NCI-H1092 treated with DMSO at 0.1 percent for 48 hours (cell line): ENCODE data around the gene TMEM186.
"Not testable (repeated sequence)": the region's sequence is repeated elsewhere in the genome, so short reads cannot be mapped to it uniquely, and the experiment has no call there.

Experiments used
- DNase-seq: peaks from one replicate; lab custom pipeline; 2025; lab: John Stamatoyannopoulos, UW

Gene TMEM186

GRCh38 chr16:8774208-8774607 is 23.2 kb downstream of the TMEM186 start:
- DNase-seq, result no peak

DNA sequence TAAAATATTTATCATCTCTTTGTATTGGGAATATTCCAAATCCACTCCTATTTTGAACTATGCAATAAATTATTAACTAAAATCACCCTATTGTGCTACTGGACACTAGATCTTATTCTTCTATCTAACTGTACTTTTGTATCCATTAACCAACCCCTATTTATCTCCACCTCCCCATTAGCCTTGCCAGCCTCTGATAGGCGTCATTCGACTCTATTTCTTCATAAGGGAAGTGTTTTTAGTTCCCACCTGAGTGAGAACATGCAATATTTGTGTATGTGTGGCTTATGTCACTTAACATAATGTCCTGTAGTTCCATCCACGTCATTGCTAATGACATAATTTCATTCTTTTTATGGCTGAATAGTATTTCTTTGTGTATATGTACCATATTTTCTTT is 23.9 kb downstream of the TMEM186 start:
- no peak for DNase-seq

DNA sequence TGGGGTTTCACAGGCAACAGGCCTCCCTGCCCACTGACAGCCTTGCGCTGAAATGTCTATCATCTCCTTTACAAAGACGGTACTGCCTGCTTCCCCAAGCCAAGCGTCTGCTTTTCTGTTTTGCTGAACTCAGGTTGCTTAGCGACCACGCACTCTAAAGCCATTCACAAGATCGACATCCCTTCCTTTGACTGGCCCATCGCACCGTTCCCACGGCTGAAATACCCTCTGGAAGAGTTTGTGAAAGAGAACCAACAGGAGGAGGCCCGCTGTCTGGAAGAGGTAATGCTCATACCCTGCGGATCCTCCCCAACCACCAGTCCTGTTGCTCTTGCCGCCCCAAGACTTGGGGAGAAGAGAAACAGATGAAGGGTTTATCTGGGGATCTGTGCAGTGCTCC is 28.7 kb downstream of the TMEM186 start:
- DNase-seq, result no peak

DNA sequence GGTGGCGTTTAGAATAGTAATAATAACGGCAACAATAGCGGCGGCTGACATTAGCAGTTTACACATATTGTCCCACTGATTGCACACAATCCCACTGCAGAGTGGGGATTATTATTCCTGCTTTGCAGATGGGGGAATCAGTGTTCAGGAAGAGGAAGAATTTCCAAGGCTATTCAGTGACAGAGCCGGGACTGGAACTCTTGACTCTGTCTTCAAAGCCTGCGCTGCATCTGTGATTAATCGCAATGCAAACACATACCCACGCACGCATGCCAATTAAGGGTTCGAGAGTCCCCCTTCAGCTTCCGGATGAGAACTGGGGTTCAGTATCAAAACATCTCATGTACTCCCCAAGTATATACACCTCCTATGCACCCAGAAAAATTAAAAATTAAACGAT is 29.2 kb downstream of the TMEM186 start:
- DNase-seq, result no peak

- DNase-seq, result no peak
These were observed 30.3 kb downstream of the TMEM186 start for GRCh38 chr16:8767176-8767575.

DNA sequence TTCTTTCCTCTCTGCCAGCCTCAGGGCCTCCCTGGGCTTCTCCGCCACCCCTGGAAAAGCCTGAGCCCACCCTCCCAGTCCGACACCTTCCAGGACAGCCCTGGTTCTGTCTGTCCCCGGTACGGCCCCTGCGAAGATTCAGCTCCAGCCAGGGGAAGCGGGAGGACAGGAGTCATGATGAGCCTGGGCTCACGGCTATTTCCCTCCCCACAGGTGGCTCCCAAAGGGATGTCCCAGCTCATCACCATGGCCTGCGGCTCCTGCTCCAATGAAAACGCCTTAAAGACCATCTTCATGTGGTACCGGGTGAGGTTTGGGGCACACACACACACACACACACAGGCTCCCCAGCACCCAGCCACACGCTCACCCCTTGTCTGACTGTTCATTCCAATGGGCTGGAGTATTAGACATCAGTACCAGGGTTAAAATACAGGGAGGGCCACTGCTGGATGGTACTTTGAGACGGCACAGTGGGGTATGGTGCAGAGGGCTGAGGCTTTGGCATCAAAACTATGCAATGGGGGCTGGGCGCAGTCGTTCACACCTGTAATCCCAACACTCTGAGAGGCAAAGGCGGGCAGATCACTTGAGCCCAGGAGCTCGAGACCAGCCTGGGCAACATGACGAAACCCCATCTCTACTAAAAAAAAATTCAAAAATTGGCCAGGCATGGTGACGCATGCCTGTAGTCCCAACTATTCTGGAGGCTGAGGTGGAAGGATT is 32.8 kb downstream of the TMEM186 start:
- no peak for DNase-seq

GRCh38 chr16:8763899-8764298 is 33.5 kb downstream of the TMEM186 start:
- DNase-seq, result no peak

GRCh38 chr16:8763083-8763482 is 34.4 kb downstream of the TMEM186 start:
- no peak for DNase-seq

GRCh38 chr16:8762254-8762653 is 35.2 kb downstream of the TMEM186 start:
- no peak for DNase-seq

- DNase-seq, result no peak
These were observed 36.4 kb downstream of the TMEM186 start for GRCh38 chr16:8761078-8761477.

DNA sequence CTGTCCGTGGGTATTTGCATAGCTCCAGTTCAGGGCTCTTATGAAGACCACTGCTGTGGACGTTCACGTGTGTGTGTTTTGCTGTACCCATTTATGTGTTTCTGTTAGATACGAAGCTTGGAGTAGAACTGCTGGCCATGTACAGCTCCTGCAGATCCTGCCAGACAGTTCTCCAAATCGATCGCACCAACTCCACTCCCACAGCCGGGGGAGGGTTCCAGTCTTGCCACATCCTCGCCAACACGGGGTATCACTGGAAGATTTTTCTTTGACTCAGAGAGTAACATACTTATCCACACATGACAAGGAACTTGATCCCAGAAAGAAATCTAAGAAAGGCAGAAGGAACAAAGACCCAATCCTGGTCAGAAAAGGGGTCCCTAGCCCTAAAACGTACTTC is 37.4 kb downstream of the TMEM186 start:
- DNase-seq, result no peak

GRCh38 chr16:8758022-8758421 is 39.4 kb downstream of the TMEM186 start:
- no peak for DNase-seq

DNA sequence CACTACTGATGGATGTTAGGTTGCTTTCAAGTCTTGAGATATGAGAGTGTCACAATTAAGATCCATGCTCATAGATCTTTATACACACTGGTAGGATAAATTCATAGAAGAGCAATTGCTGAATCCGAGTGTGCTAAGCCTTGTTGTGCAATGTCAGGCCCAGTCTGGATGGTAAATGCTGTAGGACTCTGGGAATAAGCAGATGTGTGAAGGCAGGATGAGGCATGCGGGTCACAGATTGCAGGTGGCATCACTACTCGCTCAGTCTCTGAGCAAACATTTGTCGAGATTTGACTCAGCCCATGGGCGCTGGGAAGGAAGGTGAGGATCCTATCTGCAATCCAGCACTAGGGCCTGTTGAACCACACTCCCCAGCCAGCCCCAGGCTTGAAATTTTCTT is 40.7 kb downstream of the TMEM186 start:
- DNase-seq, result no peak

- no peak for DNase-seq
These were observed 43.9 kb downstream of the TMEM186 start for GRCh38 chr16:8753416-8754054.

DNA sequence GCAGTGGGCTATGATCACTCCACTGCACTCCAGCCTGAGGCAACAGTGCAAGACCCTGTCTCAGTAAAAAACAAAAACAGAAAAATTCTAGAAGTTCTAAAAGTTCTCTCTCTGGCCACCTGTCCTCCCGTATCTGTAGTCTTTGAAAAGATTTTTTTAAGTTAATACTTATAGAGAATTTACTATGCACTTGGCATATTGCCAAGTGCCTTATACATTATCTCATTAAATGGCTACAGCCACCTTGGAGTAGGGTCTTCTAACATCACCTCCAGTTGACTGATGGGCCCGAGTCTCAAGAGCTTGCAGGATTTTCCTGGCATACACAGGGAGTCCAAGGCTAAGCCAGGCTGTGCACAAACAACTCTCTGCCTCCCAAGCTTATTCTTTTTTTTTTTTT is 44.7 kb downstream of the TMEM186 start:
- no peak for DNase-seq

- DNase-seq, result no peak
These were observed 45.7 kb downstream of the TMEM186 start for GRCh38 chr16:8751481-8752311.

GRCh38 chr16:8748944-8749343 is 48.5 kb downstream of the TMEM186 start:
- not testable (repeated sequence) for DNase-seq
